HFF-Myc (cell line): ENCODE measurements around the gene PACC1.

Source experiments
- DNase-seq: peaks from one replicate; pipeline ENCODE4 v3.0.0-alpha.2; 2011; ENCODE audit warnings: low read depth; ENCODE audit errors: extremely low read depth
- H3K4me3 ChIP-seq: replicated peaks from 2 replicates; pipeline ENCODE4 v1.5.1; 2011; ENCODE audit warnings: low read depth, mild to moderate bottlenecking, control low read depth, low read length
- CTCF ChIP-seq: IDR thresholded peaks from 2 replicates; pipeline ENCODE4 v1.5.1; 2012; ENCODE audit warnings: mild to moderate bottlenecking, low read depth, low read length, control low read depth; ENCODE audit errors: missing control alignments

PACC1 gene

GRCh38 chr1:212377644-212378043, 37.0 kb downstream of the PACC1 start:
- TF ChIP-seq CTCF, result no peak
- H3K4me3 ChIP-seq, result no peak overlapping the region
- DNase-seq, result no peak

GRCh38 chr1:212375986-212376385, 38.7 kb downstream of the PACC1 start:
- DNase-seq, result no peak
- TF ChIP-seq CTCF, result no peak
- no peak overlapping the region for H3K4me3 ChIP-seq

- no peak overlapping the region for H3K4me3 ChIP-seq
- peak; percentile 96 for TF ChIP-seq CTCF
- DNase-seq, result peak; percentile 62
Measured at GRCh38 chr1:212368073-212368484, 46.6 kb downstream of the PACC1 start.

- no peak for DNase-seq
- no peak overlapping the region for H3K4me3 ChIP-seq
- TF ChIP-seq CTCF, result no peak
Measured at GRCh38 chr1:212367474-212368072, 47.1 kb downstream of the PACC1 start.

GRCh38 chr1:212366901-212367300, 47.8 kb downstream of the PACC1 start:
- TF ChIP-seq CTCF, result no peak
- no peak for DNase-seq
- H3K4me3 ChIP-seq, result no peak overlapping the region

GRCh38 chr1:212364985-212365384, 49.7 kb downstream of the PACC1 start:
- TF ChIP-seq CTCF, result no peak
- DNase-seq, result no peak

More at GRCh38 chr1:212364985-212365384, 49.7 kb downstream of the PACC1 start:
- no peak overlapping the region for H3K4me3 ChIP-seq
